Loucy (cell line): Measurements from ENCODE around the gene IGSF23.

ENCODE experiments used
- H2AFZ ChIP-seq: fragments of 200-600 bp; sonication (generic); 2 replicates; pipeline ENCODE4 v1.6.0; 2016; ENCODE audit warnings: antibody characterized with exemption, mild to moderate bottlenecking, low read length, moderate library complexity
- H3F3A ChIP-seq: fragments of 200-600 bp; 2 replicates; pipeline ENCODE4 v1.6.0; 2016; ENCODE audit warnings: antibody characterized with exemption, low read depth, mild to moderate bottlenecking
- H3K27me3 ChIP-seq: fragments of 200-600 bp; sonication (generic); 2 replicates; pipeline ENCODE4 v1.6.1; 2014; ENCODE audit warnings: low read length, mild to moderate bottlenecking; ENCODE audit not compliant: insufficient read depth, poor library complexity, severe bottlenecking
- H3K36me3 ChIP-seq: fragments of 200-600 bp; sonication (generic); 2 replicates; pipeline ENCODE4 v1.6.1; 2016; ENCODE audit warnings: low read length; ENCODE audit not compliant: insufficient read depth
- H3K4me1 ChIP-seq: fragments of 200-600 bp; sonication (generic); 2 replicates; pipeline ENCODE4 v1.5.1; 2014; ENCODE audit warnings: low read length, mild to moderate bottlenecking; ENCODE audit not compliant: insufficient read depth, poor library complexity, severe bottlenecking
- H3K4me2 ChIP-seq: fragments of 200-600 bp; sonication (generic); 2 replicates; pipeline ENCODE4 v1.6.0; 2014; ENCODE audit warnings: antibody characterized with exemption, low read length, low read depth, mild to moderate bottlenecking; ENCODE audit not compliant: poor library complexity, severe bottlenecking
- H3K4me3 ChIP-seq: fragments of 200-600 bp; sonication (generic); 2 replicates; pipeline ENCODE4 v1.5.1; 2014; ENCODE audit warnings: low read length, mild to moderate bottlenecking, mixed read lengths; ENCODE audit not compliant: poor library complexity, severe bottlenecking
- H3K79me2 ChIP-seq: fragments of 200-600 bp; sonication (generic); 2 replicates; pipeline ENCODE4 v1.6.1; 2014; ENCODE audit warnings: low read length; ENCODE audit not compliant: insufficient read depth
- H3K9ac ChIP-seq: fragments of 200-600 bp; sonication (generic); 2 replicates; pipeline ENCODE4 v1.6.0; 2014; ENCODE audit warnings: mild to moderate bottlenecking, low read depth, low read length, moderate library complexity; ENCODE audit not compliant: poor library complexity, severe bottlenecking
- H3K9me2 ChIP-seq: fragments of 200-600 bp; sonication (generic); replicated peaks from 2 replicates; pipeline ENCODE4 v1.6.1; 2016; ENCODE audit warnings: low read depth, low read length, mixed read lengths
- H3K9me3 ChIP-seq: fragments of 200-600 bp; sonication (generic); 2 replicates; pipeline ENCODE4 v1.6.1; 2014; ENCODE audit warnings: mild to moderate bottlenecking, antibody characterized with exemption, low read length, low read depth; ENCODE audit not compliant: insufficient read depth
- H4K20me1 ChIP-seq: fragments of 200-600 bp; sonication (generic); 2 replicates; pipeline ENCODE4 v1.6.0; 2014; ENCODE audit warnings: antibody characterized with exemption, low read length, mild to moderate bottlenecking; ENCODE audit not compliant: insufficient read depth, poor library complexity, severe bottlenecking
- EZH2phosphoT487 ChIP-seq: fragments of 200-600 bp; IDR thresholded peaks from 2 replicates; pipeline ENCODE4 v1.6.1; 2018; ENCODE audit warnings: antibody characterized with exemption, mild to moderate bottlenecking, moderate library complexity, borderline replicate concordance
- TF ChIP-seq, protein P1 (sequence below): fragments of 200-600 bp; sonication (generic); conservative IDR thresholded peaks from 2 replicates; pipeline ENCODE4 v1.5.1; 2014; ENCODE audit warnings: mild to moderate bottlenecking, antibody characterized with exemption, low read length

Gene IGSF23

DNA sequence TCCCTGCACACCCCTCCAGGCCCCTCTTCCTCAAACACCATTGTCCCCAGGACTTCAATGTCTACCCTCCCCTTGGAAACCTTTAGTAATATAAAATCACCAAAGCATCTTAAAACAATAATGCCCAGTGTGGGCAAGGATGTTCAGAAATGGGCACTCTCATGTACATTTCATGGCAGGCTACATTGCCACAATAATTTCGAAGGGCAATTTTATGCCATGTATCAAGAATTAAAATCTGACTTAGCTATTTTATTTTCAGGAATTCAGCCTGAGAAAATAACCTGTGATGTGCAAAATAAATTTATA lies 35.8 kb upstream of the IGSF23 start:
- H3K9me2 ChIP-seq = no peaks in the 10 kb centered on the region
- TF ChIP-seq EZH2phosphoT487 = no peak
- TF ChIP-seq, protein P1, sequence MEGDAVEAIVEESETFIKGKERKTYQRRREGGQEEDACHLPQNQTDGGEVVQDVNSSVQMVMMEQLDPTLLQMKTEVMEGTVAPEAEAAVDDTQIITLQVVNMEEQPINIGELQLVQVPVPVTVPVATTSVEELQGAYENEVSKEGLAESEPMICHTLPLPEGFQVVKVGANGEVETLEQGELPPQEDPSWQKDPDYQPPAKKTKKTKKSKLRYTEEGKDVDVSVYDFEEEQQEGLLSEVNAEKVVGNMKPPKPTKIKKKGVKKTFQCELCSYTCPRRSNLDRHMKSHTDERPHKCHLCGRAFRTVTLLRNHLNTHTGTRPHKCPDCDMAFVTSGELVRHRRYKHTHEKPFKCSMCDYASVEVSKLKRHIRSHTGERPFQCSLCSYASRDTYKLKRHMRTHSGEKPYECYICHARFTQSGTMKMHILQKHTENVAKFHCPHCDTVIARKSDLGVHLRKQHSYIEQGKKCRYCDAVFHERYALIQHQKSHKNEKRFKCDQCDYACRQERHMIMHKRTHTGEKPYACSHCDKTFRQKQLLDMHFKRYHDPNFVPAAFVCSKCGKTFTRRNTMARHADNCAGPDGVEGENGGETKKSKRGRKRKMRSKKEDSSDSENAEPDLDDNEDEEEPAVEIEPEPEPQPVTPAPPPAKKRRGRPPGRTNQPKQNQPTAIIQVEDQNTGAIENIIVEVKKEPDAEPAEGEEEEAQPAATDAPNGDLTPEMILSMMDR = no peak
- no peak overlapping the region for H3K4me2 ChIP-seq
- H3K27me3 ChIP-seq = no peaks in the 10 kb centered on the region
- no peaks in the 10 kb centered on the region for H3K4me1 ChIP-seq
- no peaks in the 10 kb centered on the region for H4K20me1 ChIP-seq
- H3K9ac ChIP-seq = no peak overlapping the region
- no peaks in the 10 kb centered on the region for H3K79me2 ChIP-seq
- no peak overlapping the region for H2AFZ ChIP-seq
- H3K9me3 ChIP-seq = no peaks in the 10 kb centered on the region; the same call in 1 of the 2 replicates
- H3K36me3 ChIP-seq = no peaks in the 10 kb centered on the region
- H3K4me3 ChIP-seq = no peak overlapping the region
- H3F3A ChIP-seq = no peaks in the 10 kb centered on the region

DNA sequence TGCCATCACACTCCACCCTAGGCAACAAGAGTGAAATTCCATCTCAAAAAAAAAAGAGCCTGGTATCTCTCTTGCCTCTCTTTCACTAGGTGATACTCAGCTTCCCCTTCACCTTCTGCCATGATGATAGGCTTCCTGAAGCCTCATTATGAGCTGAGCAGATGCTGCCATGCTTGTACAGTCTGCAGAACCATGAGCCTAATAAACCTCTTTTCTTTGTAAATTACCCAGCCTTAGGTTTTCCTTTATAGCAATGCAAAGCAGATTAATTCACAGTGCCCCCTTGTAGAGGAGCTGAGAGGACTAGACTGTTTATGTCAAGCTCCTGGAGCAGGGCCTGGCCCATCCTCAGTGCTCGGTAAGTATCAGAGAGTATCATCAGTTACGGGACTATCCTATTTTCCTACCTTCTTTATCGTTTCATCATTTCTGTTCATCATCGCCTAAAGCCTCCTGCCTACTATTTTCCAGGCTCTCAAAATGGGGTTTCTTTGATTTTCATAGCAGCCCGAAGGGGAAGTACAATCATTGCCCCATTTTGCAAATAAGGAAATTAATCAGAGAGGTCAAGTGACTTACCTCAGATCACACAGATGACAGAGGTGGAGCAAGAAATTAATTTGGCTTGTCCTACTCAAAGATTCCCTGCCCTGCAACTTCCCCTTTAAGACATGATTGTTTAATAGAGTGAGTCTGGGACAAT lies 33.5 kb upstream of the IGSF23 start:
- H4K20me1 ChIP-seq = no peaks in the 10 kb centered on the region
- H3K9me2 ChIP-seq = no peaks in the 10 kb centered on the region
- H3K79me2 ChIP-seq = no peaks in the 10 kb centered on the region
- H3K4me3 ChIP-seq = no peak overlapping the region
- no peaks in the 10 kb centered on the region for H3K36me3 ChIP-seq
- H2AFZ ChIP-seq = no peak overlapping the region
- no peaks in the 10 kb centered on the region for H3K4me1 ChIP-seq
- no peaks in the 10 kb centered on the region; the same call in 1 of the 2 replicates for H3K9me3 ChIP-seq
- H3K27me3 ChIP-seq = no peaks in the 10 kb centered on the region
- H3K4me2 ChIP-seq = no peak overlapping the region
- TF ChIP-seq EZH2phosphoT487 = no peak
- TF ChIP-seq, protein P1 = no peak
- no peaks in the 10 kb centered on the region for H3F3A ChIP-seq
- H3K9ac ChIP-seq = no peak overlapping the region

DNA sequence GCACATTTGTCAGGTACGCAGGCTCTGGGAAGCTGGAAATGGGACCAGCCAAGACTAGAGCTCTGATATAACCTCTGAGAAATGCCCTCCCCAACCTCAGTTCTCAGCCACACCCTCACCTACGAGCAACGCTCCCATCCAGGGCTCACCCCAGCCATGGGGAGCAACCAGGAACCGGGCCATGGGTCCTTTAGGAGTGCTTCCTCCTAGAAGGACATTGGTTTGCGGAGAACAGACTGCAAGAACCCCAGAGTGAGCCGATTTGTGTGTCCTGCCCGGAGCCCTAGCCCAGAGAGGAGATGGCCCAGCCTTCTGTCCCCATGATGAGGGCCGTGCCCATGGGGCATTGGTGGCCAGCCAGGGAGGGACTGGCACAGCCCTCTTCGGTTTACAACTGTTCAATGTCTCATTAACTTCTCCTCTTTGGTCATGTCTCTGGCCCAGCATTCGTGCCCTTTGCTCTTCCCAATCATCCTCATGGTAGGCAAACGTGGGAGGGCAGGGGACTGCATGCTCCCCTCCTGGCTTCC lies 32.9 kb upstream of the IGSF23 start:
- no peaks in the 10 kb centered on the region; the same call in 1 of the 2 replicates for H3K9me3 ChIP-seq

More for the DNA sequence above, 32.9 kb upstream of the IGSF23 start:
- no peak for TF ChIP-seq EZH2phosphoT487
- TF ChIP-seq, protein P1 = no peak
- Histone ChIP-seq H2AFZ (no peak overlapping the region), H3K27me3 (no peaks in the 10 kb centered on the region), H3K9me2 (no peaks in the 10 kb centered on the region), H3K4me2 (no peak overlapping the region), H3K4me3 (no peak overlapping the region), H3K79me2 (no peaks in the 10 kb centered on the region), H3K4me1 (no peaks in the 10 kb centered on the region), H3K9ac (no peak overlapping the region), H3K36me3 (no peaks in the 10 kb centered on the region), H4K20me1 (no peaks in the 10 kb centered on the region), H3F3A (no peaks in the 10 kb centered on the region)
